PC-3 (cell line): Measurements from ENCODE around the gene SMC1B.

Experiments
- CTCF ChIP-seq: fragments of 300-600 bp; sonication (generic); conservative IDR thresholded peaks from 2 replicates; pipeline ENCODE4 v1.5.1; 2017; ENCODE audit warnings: antibody characterized with exemption, low read depth, mild to moderate bottlenecking, low read length
- EZH2 ChIP-seq: fragments of 300-600 bp; sonication (generic); IDR thresholded peaks from one replicate; pipeline ENCODE4 v1.6.1; 2017; ENCODE audit warnings: antibody characterized with exemption, mild to moderate bottlenecking, low read length; ENCODE audit not compliant: unreplicated experiment
- EZH2phosphoT487 ChIP-seq: fragments of 300-600 bp; sonication (generic); IDR thresholded peaks from 2 replicates; pipeline ENCODE4 v1.6.1; 2018; ENCODE audit warnings: mild to moderate bottlenecking, antibody characterized with exemption, low read length, borderline replicate concordance

GRCh38 chr22:45381348-45381747 lies 32.1 kb downstream of the SMC1B start:
- TF ChIP-seq CTCF = no peak
- TF ChIP-seq EZH2 = no peak
- no peak for TF ChIP-seq EZH2phosphoT487
